Measurements from ENCODE around the gene SERPINA10.
"Not testable (repeated sequence)": the region's sequence is repeated elsewhere in the genome, so short reads cannot be mapped to it uniquely, and the experiment has no call there.

The SERPINA10 gene

DNA sequence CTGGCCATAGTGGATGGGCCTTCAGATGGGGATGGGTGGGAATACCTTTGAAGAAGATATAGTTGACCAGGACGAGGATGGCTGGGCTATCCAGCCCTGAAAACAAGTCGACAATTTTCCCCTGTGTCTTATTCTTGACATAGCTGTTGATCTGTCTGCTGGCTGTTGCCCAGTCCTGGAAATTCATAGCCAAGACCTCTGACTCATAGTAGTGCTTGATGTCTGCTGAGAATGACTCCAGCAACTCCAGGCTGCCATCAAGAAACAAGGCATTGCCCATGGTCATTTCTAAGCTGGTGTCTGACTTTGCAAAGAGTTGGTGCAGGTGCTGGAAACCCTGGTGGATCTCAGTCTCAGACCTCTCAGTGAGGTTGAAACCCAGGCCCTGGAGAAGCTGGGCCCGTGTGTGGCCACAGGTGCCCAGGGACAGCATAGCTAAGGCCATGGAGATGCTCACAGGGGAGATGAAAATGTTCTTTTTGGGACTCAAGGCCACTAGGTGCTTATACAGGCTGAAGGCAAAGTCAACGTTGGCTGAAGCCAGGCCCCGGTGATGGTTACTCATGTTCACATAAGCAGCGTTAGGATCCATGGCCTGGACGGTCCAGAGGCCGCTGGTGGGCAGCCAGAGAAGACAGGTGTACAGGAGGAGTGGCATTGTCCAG is 21.1 kb upstream of the SERPINA10 start:
- DNase-seq = no peak

DNA sequence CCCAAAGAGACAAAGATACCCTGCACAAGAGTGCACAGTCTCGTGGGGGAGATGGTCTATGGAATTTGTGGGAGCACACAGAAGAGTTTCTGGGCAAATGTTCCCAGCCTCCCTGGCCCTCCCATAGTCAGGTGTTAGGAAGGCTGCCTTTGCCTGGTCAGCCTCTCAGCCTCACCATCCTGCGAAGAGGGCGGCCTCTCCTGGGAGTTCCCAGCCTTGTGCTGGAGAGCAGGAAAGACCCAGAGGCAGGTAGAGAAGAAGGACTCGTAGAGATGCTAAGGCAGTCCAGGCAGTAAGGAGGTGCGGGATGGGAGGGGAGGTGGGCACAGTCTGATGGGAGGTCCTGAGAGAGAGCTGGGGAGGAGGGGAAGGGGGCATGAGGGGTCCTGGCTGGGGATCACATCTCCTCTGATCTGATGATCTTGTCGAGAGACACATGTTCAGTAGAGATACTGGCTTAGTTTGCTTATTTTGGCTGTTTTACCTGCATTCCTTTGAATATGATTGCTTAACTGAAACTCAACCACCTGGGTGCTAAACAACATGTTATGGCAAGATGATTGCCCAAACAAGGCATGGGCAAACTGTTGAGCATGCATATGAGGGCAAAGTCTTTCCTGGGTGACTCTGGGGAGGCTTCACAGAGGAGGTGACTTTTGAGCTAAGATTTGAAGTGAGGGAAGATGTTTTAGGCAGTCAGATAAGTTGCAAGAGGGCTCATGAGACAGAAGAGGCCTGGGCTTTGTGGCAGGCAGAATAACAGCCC is 19.6 kb upstream of the SERPINA10 start:
- DNase-seq = no peak

DNA sequence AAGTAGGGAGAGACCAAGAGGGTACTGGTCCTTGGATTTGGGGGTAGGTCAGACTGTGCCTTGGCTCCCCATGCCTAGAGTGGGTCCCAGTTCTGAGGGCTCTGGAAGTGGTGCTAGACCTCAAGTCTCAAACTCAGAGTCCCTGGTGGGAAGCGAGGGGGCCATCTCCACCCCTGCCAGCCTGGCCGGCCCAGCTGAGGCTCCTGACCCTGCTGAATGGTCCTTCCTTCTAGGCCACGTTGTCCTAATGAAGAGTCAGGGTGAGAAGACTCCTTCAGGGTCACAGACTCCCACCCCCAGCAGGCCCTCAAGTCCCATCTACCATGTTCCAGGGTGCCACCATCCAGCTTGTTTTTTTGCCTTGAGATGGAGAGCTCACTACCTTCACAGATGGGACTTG is 17.2 kb upstream of the SERPINA10 start:
- DNase-seq = no peak

DNA sequence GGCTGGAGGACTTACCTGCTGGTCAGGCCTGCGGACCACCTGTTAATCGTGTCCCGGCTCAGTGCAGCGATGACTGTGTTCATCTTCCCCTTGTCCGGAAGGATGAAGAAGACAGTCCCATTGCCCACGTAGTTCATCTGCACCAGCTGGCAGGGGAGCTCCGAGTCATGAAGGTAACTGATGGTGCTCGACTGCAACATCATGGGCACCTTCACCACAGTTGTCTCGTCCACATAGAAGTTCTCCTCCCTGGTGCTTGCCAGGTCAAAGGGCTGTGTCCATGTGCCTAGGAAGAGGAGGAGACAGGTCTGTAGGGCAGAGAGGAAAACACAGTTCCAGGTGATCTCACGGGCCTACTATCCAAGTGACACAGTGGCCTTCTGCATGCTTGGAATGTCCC is 16.7 kb upstream of the SERPINA10 start:
- no peak for DNase-seq

DNA sequence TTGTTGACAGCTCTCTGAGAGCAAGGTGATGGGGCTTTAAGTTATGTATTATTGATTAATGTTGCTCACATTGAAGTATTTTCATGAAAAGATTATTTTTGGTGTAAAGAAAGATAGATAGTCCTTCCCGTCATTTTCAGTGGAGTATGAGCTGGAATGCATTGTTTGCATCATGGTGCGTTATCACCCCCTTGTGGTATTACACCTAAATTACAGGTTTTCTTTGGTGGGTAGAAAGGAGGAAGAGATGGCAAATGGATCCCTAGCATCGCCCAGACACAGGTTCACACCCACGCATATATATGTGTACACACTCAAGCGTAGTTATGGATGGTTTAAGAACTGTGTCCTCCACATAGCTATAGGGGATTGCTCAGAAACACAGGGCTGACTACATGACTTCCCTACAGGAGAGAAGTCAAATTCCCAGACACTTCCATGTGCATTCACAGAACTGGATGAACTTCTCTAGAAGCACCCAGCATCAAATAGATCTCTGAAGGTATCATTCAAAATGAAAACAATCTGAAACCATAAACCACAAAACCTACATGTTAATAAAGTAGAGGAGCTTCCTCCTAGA is 14.4 kb upstream of the SERPINA10 start:
- no peak for DNase-seq

DNA sequence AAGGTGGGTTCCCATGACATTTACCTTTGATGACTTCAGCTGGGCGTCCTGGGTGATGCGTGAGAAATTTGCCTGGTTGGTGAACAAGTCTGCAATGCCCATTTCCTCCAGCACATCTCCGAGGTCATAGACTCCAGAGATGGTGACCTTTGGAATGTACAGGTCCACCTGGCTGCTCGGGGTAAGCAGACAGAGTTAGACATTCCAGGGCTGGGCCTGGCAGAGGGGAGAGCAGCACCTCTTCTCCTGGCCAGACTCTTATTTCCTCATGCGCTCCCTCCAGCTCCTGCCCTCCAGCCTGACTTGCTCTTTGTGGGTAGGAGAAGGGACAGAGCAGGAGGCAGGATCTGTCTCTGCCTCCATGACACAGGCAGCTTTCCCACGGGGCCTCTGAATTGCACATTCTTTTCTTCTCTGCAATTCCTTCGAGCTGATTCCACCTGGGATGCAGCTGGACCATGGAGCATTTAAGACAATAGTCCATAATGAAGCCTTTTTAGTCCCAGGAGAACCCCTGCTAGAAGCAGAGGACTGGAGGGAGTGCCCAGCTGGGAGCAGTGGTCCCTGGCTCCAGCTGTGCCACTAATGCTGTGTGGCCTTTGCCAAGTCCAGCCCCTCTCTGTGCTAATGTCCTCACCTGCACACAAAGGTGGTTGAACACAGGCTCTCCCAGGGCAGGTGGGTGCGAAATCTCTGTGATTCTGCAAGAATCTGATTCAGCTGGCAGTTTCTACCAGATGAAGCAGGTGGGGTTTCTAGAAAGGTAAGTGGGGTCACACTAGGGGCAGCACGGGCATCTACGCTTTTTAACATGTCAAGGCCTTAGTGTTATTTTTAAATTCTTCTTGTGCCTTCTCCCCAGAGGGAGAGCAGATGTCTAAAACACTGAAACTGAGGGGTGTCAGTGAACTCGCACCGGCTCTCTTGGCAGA is 13.2 kb upstream of the SERPINA10 start:
- no peak for DNase-seq

DNA sequence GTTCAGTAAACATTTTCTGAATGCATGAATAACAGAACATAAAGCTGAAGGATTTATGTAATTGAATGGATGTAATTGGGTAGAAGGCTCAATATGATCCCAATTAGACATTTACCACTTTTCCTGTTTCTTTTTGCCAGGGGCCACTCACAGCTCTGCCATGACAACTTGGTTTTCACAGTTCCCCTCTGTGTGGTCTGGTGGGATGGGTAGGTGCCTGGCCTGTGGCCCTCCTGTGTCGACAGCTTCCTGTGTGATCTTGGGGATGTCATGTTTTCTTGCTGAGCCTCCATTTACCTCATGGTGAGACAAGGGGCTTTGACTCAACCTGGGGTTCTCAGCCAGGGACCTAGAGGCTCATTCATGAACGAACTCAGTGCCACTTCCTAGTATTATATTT is 12.6 kb upstream of the SERPINA10 start:
- DNase-seq = no peak

DNA sequence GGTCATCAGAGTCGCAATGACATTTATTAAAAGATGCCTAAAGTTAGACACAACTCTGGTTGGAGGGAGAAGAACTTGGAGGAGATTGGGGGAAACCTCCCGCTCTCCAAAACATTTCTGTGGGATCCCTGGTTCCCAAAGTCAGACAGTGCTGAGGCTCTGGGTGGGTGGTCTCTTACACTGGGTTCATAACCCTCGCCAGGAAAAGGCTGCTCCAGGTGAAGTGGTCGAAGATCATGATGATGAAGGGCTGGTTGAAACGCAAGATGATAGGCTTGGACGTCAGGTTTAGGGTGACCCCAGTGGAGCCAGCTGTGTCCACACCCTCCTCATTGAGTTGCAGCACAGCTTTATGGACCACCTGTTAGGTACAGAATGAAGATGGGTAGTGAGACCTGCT is 11.2 kb upstream of the SERPINA10 start:
- no peak for DNase-seq

DNA sequence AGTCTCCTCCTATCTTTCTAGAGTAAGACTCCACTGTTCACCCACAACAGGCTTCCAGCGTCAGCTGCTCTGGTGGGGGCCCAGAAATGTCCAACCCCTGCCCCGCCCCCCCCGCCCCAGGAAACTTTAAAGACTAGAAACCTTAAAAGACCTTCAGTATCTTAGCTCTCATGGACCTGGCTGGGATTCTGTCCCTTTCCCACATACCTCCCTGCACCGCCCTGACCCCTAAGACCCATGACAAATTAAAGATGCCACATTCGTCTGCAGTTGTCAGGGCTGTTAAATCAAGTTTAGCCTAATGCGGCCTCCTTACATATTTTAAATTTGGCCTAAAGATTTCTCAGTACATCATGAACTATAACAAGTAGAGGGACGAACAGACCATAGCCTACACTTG is 10.0 kb upstream of the SERPINA10 start:
- DNase-seq = no peak

DNA sequence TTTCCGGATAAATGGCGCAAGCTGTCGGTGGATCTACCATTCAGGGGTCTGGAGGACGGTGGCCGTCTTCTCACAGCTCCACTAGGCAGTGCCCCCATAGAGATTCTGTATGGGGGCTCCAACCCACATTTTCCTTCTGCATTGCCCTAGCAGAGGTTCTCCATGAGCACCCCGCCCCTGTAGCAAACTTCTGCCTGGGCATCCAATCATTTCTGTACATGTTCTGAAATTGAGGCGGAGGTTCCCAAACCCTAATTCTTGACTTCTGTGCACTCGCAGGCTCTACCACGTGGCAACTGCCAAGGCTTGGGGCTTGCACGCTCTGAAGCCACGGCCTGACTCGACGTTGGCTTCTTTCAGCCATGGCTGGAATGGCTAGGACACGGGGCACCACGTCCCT is 5.1 kb upstream of the SERPINA10 start:
- DNase-seq = no peak

DNA sequence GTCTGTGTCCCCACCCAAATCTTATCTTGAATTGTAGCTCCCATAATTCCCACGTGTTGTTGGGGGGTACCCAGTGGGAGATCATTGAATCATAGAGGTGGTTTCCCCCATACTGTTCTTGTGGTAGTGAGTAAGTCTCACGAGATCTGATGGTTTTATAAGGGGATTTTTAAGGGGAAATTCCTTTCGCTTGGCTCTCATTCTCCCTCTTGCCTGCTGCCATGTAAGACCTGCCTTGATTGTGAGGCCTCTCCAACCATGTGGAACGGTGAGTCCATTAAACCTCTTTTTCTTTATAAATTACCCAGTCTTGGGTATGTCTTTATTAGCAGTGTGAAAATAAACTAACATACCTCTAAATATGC is 3.1 kb upstream of the SERPINA10 start:
- DNase-seq = not testable (repeated sequence)

DNA sequence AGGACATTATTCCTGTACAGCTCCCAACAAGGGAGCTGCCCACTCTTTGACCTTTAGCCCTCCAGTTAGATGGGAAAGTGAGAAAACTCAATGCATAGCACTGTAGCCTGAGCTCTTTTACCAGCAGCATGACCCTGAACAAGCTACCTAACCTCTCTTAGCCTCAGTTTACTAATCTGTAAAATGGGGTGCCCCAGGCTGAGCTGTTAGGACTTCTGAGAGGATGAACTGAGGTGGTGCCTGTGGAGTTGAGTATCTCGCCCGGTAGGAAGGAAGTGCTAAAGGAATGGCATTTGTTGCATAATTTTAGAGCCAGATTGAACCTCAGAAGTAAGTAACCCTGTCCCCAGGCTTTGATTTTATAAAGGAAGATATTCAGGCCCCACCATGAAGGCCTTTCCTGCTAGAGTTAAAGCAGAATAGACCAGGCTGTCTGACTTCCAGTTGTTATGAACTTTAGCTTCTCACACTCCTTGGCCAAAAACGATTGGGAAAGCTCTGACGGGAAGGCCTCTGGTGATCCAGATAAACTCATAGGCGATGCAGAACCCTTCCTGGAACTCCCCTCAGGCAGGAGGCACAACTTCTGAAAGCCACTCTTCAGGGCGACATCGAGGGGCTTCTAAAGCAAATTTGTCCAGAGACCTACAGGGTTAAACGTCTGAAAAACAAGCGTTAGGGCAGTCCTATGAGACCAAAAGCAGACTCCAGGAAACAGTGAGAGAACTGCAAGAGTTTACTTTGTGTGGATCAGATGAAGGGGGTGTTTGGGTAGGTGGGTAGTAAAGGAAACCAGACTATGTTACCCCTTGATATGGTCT is 2.5 kb upstream of the SERPINA10 start:
- no peak for DNase-seq

DNA sequence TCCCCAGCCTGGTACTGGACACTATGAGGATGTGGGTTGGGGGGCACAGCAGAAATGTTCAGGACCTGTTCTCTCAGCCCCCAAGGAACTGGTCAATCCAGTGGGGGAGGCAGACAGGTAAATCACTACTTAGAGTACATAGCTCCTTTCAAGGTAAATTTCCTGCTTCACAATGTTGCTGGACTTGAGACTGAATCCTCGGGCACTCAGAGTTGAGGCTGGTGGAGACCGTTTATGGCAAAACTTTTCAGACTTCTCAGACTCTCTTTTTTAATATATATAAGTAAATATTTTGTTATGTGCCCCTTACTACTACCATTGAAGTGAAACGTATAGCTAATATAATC is 483 bp upstream of the SERPINA10 start:
- DNase-seq = no peak

DNA sequence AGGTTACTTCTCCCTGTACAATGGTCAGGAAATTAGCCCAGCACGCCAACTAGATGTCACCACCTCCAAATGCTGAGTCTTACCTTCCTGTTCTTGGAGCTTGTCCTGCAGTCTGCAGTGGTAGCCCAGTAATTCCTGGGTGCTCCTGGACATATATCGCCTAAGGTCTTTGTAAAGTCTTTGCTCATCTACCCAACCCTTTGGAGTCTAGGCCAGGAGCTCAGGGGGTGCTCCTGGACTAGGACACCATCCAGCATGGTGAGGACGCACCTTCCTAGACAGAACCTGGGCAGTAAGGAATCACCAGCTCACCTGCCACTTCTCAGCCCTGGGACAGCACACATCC is 569 bp downstream of the SERPINA10 start:
- DNase-seq = no peak

DNA sequence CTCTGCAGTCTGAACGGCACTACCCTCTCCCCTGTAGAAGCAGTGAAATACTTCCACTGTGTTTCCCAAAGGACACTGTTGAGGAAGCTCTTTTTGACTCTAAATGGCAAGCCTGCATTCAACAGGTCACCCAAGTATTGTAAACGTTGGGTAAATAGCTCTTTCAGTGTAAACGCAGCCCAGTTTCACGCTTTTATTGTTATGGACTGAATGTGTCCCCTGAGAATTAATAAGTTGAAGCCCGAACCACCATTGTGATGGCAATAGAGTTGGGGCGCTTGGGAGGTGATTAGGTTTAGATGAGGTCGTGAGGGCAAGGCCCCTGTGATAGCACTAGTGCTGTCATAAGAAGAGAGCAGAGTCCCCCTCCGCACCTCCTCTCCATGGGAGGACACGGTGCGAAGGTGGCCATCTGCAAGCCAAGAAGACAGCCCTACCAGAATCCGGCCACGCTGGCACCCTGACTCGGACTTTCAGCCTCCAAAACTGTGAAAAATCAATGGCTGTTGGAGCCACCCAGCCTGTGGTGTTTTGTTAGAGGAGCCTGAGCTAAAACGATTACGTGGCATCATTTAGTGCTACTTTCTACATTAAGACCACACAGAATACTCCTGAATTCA is 1.1 kb downstream of the SERPINA10 start:
- no peak for DNase-seq

DNA sequence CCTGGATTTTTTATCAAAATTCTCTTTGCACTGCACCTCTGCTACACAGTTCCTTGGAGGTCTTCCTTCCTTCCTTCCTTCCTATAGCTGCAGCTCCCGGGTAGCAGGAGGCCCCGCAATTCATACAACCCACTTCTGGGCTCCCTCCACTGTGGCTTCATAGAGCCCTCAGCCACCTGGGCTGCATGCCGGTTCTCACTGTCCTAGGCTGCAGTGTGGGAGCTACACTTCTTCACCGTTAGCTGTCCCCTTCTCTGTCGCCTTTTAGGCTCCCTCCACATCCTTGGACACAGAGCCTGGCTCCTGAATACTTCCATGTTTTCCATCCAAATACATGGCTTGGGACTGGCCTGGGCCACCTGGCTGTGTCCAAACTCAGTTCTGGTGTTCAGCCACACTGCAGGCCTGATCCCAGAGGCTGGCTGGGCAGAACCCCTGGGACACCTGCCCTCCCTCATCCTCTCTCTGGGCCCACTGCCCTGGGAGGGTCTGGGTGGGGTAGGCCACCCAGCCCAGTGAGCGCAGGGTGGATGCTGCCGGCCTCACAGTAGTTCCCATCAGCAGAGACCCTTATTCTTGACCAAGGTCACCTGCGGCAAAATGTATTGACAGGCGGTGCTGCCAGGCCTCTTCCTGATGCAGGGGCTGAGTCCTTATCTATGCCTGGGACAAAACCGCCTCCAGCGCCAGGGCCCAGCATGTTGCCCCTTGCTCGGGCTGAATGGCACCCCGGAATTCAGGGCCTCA is 1.7 kb downstream of the SERPINA10 start:
- DNase-seq = no peak

DNA sequence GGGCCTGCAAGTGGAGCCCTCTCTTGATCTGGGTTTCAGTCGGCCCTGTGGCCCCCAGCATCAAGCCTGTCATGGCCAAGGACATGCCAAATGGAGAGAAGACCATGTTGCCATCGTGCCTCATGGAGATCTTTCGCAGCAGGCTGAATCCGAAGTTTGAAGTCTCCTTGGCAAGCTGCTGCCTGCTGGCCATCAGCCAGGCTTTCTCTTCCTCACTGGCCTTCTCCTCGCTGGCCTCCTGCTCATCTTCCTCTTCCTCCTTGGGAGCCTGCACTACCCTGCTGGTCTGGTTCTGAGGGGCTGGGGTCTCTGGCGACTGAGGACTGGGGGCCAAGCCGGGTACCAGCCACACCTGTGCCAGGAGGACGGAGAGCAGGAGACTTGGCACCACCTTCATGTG is 2.9 kb downstream of the SERPINA10 start:
- DNase-seq = no peak

DNA sequence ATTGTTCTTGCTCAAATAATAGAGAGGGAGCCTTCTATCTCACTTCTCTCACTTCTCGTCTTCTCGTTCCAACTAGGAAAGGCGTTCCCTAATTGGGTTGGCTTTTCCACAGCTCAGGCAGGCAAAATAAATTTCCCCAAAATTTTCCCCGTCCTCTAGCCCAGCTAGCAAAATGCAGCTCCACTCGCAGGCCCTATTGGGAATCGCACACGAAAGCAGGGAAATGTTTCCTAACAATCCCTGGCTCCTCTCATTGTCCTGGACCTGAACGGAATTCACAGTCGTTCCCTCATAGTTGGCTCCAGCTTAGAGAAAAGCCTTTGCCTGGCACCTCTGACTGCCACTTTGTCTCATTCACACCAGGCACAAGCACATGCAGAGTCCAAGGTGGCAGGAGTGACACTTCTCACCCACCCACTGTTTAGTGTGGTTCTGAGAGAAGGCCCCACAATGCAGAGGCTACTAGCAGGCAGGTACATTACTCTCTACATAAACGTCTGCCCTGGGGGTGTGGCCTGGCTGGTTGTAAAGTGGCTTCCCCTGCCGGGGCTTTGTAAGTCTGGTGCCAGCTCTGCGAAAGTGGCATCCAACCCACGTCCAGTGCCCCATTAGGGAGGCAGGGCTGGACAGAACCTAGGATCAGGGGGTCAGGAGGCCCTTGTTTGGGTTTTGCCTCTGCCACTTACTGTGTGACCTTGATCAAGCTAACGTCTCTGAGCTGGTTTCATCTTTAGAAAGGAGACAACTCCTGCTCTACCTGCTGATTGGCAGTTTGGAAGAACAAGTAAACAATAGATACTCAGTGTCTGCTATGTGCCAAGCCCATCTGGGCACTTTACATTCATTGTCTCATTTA is 4.2 kb downstream of the SERPINA10 start:
- DNase-seq = no peak

DNA sequence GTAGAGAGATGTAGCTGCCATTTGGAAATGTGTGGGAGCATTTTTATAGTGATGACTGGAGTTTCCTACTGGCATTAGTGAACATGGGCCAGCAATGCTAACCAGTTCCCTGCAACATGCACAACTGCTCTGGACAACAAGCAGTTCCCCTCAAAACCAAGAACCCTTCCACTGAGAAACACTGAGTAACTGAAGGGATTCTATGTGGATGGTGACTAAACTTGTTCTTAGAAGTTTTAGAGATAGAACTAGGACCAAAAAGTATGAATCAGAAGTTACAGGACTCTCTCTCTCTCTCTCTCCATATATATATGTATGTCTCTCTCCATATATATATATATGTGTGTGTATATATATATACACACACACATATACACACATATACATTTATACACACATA is 7.9 kb downstream of the SERPINA10 start:
- no peak for DNase-seq

DNA sequence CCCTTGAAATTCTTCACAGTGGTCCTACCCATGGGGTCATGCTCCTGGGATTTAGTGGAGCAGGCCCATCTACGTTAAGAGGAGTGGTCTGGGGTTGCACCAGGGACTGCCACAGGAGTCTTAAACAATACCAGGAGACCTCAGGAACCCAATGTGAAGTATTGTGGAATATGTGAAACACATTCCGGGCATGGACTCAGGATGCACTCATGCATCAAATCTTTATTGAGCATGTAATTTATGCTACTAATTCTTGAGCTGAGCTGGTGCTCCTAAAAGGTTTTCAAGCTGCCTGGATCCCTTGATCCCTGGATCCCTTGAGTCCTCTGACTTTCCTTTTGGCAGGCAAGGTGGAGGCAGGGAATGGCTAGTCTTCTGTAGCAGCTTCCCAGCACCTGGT is 8.8 kb downstream of the SERPINA10 start:
- no peak for DNase-seq
